ENCODE data around the gene RPS3. TPM values are rescaled to one million over a fixed set of nuclear protein-coding genes. Genes with fewer than 3 reads are reported as not detected.

Gene RPS3
- total and polyA plus RNA-seq, 2 donors (not counting 3 experiments of a cell fraction or from before 2014, with no cell fraction given) = 2,973 to 3,734 TPM

GRCh38 chr11:75443043-75443442 is 43.7 kb downstream of the RPS3 start:
- dilution Hi-C loops (cut with MboI; ENCODE audit: extremely low pct_ligation_motif_present, low sequenced_read_pairs) (loop anchor here (10.0 kb wide), 1 partner anchor 92 kb away; no protein-coding TSS in a partner anchor), intact Hi-C loops (cut with micrococcal nuclease) (no loop called here)
- TF ChIP-seq EZH2 (IDR thresholded peaks at IDR 0.05; ENCODE audit: borderline replicate concordance, low read depth, low read length, severe bottlenecking) (no peak), CTCF (IDR thresholded peaks at IDR 0.05; ENCODE audit: extremely low read depth in 1 of 2, insufficient read depth in 1 of 2, low read depth in 1 of 2, low read length in 2 of 2) (no peak), MAX (IDR thresholded peaks at IDR 0.05; ENCODE audit: insufficient read depth, insufficient read length) (no peak), JUN (IDR thresholded peaks at IDR 0.05; ENCODE audit: borderline replicate concordance, insufficient read depth, insufficient read length, low read depth) (no peak), POLR2AphosphoS5 (IDR thresholded peaks at IDR 0.05; ENCODE audit: insufficient read depth, low read depth, low read length) (no peak), GATA2 (IDR thresholded peaks at IDR 0.05; ENCODE audit: insufficient read depth, insufficient read length, low read depth, low read length) (no peak), FOS (IDR thresholded peaks at IDR 0.05; ENCODE audit: borderline replicate concordance, insufficient read depth, low read length) (no peak), MYC (IDR thresholded peaks at IDR 0.05; ENCODE audit: low read depth, low read length) (no peak), POLR2A (IDR thresholded peaks at IDR 0.05; ENCODE audit: low read depth, low read length) (no peak)
- POLR2A ChIA-PET = no interaction called here
- DNase-seq (ENCODE audit: low read depth, low spot score) (no peak), FAIRE-seq (no peak)
- H3K79me2 ChIP-seq (ENCODE audit: control insufficient read depth, insufficient read depth, low read length) = no peaks in the 10 kb centered on the region
- no peak overlapping the region for H2AFZ ChIP-seq (ENCODE audit: low read depth, low read length)
- H3K27me3 ChIP-seq (ENCODE audit: control insufficient read depth in 2 of 2, insufficient read depth in 2 of 2, low read length in 2 of 2) = no peaks in the 10 kb centered on the region
- no peak overlapping the region for H3K9ac ChIP-seq (replicated peaks; ENCODE audit: extremely low read depth, insufficient read depth, low read length)
- BruUV-seq (replicated peaks) = no TSS peak
- H3K4me1 ChIP-seq (ENCODE audit: control insufficient read depth, extremely low read depth, insufficient read depth, low read length) = no peaks in the 10 kb centered on the region
- no peak overlapping the region for H3K4me3 ChIP-seq (replicated peaks in 1 of 3; ENCODE audit: insufficient read depth in 1 of 3, low read depth in 1 of 3, low read length in 3 of 3)
- H3K4me2 ChIP-seq (ENCODE audit: insufficient read depth, low read length) = no peak overlapping the region
- no peaks in the 10 kb centered on the region for H4K20me1 ChIP-seq (replicated peaks; ENCODE audit: control insufficient read depth, extremely low read depth, insufficient read depth, low read length)
- CTCF ChIA-PET = interaction anchor here (1.0 to 4.9 kb wide), 6 partner anchors 9 to 88 kb away, joined by 3 to 115 read pairs (median 9); partner anchors contain the start of gene GDPD5
- H3K27ac ChIP-seq (ENCODE audit: insufficient read depth, low read depth, low read length) = no peak overlapping the region
- no peaks in the 10 kb centered on the region for H3K9me3 ChIP-seq (replicated peaks; ENCODE audit: control insufficient read depth, insufficient read depth, low read length)
- H3K9me1 ChIP-seq (replicated peaks; ENCODE audit: control insufficient read depth, extremely low read depth, insufficient read depth, low read length) = no peaks in the 10 kb centered on the region
- peaks cover 0 to 33% of the 10 kb centered on the region in 2 experiments for H3K36me3 ChIP-seq (ENCODE audit: control insufficient read depth in 2 of 2, extremely low read depth in 1 of 2, insufficient read depth in 2 of 2, low read length in 2 of 2)

All from endothelial cell of umbilical vein (primary cell).